Measurements from ENCODE around the gene RPL41. TPM values are rescaled to one million over a fixed set of nuclear protein-coding genes. Genes with fewer than 3 reads are reported as not detected.
A peak's percentile ranks its signal among the peaks of the same experiment; 100 is the strongest.

RPL41 gene
- total and polyA plus RNA-seq, 9 of the 15 experiments (the other 6 are each of a cell fraction or from before 2014, with no cell fraction given) = 3,403 to 11,276 (median 5,604) TPM

GRCh38 chr12:56117778-56118687, 1.6 kb downstream of the RPL41 start, which contains the start of gene ZC3H10 (continued):
- TF ChIP-seq ZNF518B (CRISPR knock-in tag; IDR thresholded peaks at IDR 0.05) (no peak), TAF7 (tag; IDR thresholded peaks at IDR 0.05) (peak; percentile 26; the same call in 1 of the 2 replicates), ZNF764 (CRISPR knock-in tag; IDR thresholded peaks at IDR 0.05; ENCODE audit: low read depth) (peak; percentile 90; the same call in 1 of the 2 replicates), NR2C2 (CRISPR knock-in tag; IDR thresholded peaks at IDR 0.05) (peak; percentile 96), NR2C2 (tag; IDR thresholded peaks at IDR 0.05) (peak; percentile 99), HSF4 (CRISPR knock-in tag; IDR thresholded peaks at IDR 0.05; ENCODE audit: borderline replicate concordance) (no peak), PCBP1 (IDR thresholded peaks at IDR 0.05; ENCODE audit: low read depth, low read length, poor library complexity, severe bottlenecking) (no peak), ZNF398 (CRISPR knock-in tag; IDR thresholded peaks at IDR 0.05) (no peak), ELK1 (CRISPR knock-in tag; IDR thresholded peaks at IDR 0.05) (no peak), KAT7 (CRISPR knock-in tag; IDR thresholded peaks at IDR 0.05; ENCODE audit: borderline replicate concordance) (peak; percentile 99; the same call in 1 of the 2 replicates), CEBPB (tag; IDR thresholded peaks at IDR 0.05) (no peak), POU5F1 (IDR thresholded peaks at IDR 0.05; ENCODE audit: borderline replicate concordance, low read depth, low read length, partially characterized antibody) (peak; percentile 69), ZNF217 (CRISPR knock-in tag; IDR thresholded peaks at IDR 0.05) (no peak), ZNF134 (CRISPR knock-in tag; conservative IDR thresholded peaks at IDR 0.05) (no peak), FOXM1 (IDR thresholded peaks at IDR 0.05; ENCODE audit: low read depth) (0 out of 2 replicates have a peak, but pooled peaks have one; percentile 17), FOXM1 (CRISPR knock-in tag; IDR thresholded peaks at IDR 0.05; ENCODE audit: low read depth) (peak; percentile 73; the same call in 1 of the 2 replicates), KLF13 (tag; IDR thresholded peaks at IDR 0.05; ENCODE audit: borderline replicate concordance, low read depth) (peak; percentile 96), CREBBP (IDR thresholded peaks at IDR 0.05; ENCODE audit: low read depth, low read length) (no peak), CBX8 (IDR thresholded peaks at IDR 0.05; ENCODE audit: borderline replicate concordance, extremely low read depth, low read depth, low read length, poor library complexity, severe bottlenecking) (no peak)

All from K562 (cell line).